Ishikawa (cell line): Measurements from ENCODE around the gene SLC12A7.

Experiments
- EGR1 ChIP-seq: IDR thresholded peaks from 2 replicates; pipeline ENCODE4 v1.6.1; 2012
- EP300 ChIP-seq: IDR thresholded peaks from 2 replicates; pipeline ENCODE4 v1.6.1; 2012; ENCODE audit warnings: borderline replicate concordance
- MAX ChIP-seq: IDR thresholded peaks from 2 replicates; pipeline ENCODE4 v1.6.1; 2012
- NFIC ChIP-seq: IDR thresholded peaks from 2 replicates; pipeline ENCODE4 v1.6.1; 2012
- RAD21 ChIP-seq: IDR thresholded peaks from 2 replicates; pipeline ENCODE4 v1.6.1; 2012; ENCODE audit warnings: low read depth
- REST ChIP-seq: IDR thresholded peaks from 2 replicates; pipeline ENCODE4 v1.6.1; 2012; ENCODE audit warnings: low read depth, mild to moderate bottlenecking
- TAF1 ChIP-seq: IDR thresholded peaks from 2 replicates; pipeline ENCODE4 v1.6.1; 2012; ENCODE audit warnings: low read depth, mild to moderate bottlenecking
- TEAD4 ChIP-seq: IDR thresholded peaks from 2 replicates; pipeline ENCODE4 v1.6.1; 2012
- YY1 ChIP-seq: IDR thresholded peaks from 2 replicates; pipeline ENCODE4 v1.6.1; 2012; ENCODE audit warnings: low read depth
- ZBTB7A ChIP-seq: IDR thresholded peaks from 2 replicates; pipeline ENCODE4 v1.6.1; 2012; ENCODE audit warnings: low read depth
- TF ChIP-seq, protein P1 (sequence below): IDR thresholded peaks from 2 replicates; pipeline ENCODE4 v1.6.1; 2012

DNA sequence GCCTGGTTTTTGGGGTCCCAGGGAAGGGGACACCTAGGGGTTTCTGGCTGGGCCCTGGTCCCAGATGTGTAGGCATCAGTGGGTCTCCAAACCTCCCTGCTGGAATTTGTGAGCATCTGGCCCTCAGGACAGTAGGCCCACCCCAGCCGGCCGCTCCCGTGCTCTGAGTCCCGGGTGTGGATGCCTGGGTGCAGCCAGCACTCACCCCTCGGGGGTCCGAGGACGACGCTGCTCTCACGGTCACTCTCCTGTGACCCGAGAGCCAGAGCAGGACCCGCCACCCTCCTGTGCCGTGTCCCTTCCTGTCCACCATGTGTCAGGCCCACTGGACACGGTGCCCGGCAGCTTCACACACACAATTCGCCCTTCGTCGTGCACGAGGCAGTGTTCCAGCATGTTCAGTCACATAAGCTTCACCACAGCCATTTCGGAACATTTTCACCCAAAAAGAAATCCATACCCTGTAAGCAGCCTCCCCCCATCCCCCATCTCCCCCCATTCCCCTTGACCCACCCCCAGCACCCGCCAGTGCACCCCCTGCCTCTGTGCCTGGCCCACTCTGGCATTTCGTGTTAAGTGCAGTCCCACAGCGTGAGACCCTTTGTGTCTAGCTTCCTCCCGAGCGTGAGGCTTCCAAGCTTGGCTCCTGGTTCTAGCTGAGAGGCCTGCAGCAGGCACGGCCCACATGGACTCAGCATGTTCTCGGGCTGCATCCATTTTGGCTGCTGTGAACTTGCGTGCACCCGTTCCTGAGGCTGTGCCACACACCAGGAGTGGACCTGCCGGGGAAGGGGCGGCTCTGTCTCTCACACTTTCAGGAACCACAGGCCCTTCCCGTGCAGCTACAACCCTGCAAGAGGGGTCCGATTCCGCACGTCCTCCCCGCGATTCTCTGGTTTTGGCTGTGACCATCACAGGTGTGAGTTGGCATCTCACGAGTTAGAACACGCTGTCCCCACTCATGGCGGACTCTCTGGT is 62.7 kb downstream of the SLC12A7 start:
- TF ChIP-seq MAX = no peak
- no peak for TF ChIP-seq YY1
- TF ChIP-seq, protein P1, sequence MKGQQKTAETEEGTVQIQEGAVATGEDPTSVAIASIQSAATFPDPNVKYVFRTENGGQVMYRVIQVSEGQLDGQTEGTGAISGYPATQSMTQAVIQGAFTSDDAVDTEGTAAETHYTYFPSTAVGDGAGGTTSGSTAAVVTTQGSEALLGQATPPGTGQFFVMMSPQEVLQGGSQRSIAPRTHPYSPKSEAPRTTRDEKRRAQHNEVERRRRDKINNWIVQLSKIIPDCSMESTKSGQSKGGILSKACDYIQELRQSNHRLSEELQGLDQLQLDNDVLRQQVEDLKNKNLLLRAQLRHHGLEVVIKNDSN = no peak
- no peak for TF ChIP-seq EP300
- no peak for TF ChIP-seq REST
- TF ChIP-seq NFIC = no peak
- TF ChIP-seq EGR1 = no peak
- TF ChIP-seq ZBTB7A = no peak
- no peak for TF ChIP-seq TEAD4
- no peak for TF ChIP-seq RAD21
- TF ChIP-seq TAF1 = no peak
